Hepatocyte (in vitro differentiated cells): Measurements from ENCODE around the gene FERMT3. TPM values are rescaled to one million over a fixed set of nuclear protein-coding genes. Genes with fewer than 3 reads are reported as not detected.

Experiments used
- DNase-seq: peaks from one replicate; pipeline ENCODE4 v3.0.0-alpha.2; 2016; ENCODE audit warnings: low spot score
- H2AFZ ChIP-seq: fragments of 200-600 bp; sonication (generic); 2 replicates; pipeline ENCODE4 v1.6.0; 2016; ENCODE audit warnings: antibody characterized with exemption, mild to moderate bottlenecking
- H3K27ac ChIP-seq: fragments of 200-600 bp; sonication (generic); 2 replicates; pipeline ENCODE4 v1.5.1; 2016; ENCODE audit warnings: mild to moderate bottlenecking
- H3K27me3 ChIP-seq: fragments of 200-600 bp; sonication (generic); 2 replicates; pipeline ENCODE4 v1.6.1; 2016
- H3K36me3 ChIP-seq: fragments of 200-600 bp; sonication (generic); replicated peaks from 2 replicates; pipeline ENCODE4 v1.5.1; 2016; ENCODE audit warnings: low read depth; ENCODE audit not compliant: insufficient read depth
- H3K4me1 ChIP-seq: fragments of 200-600 bp; sonication (generic); 2 replicates; pipeline ENCODE4 v1.5.1; 2016; ENCODE audit warnings: mild to moderate bottlenecking, moderate library complexity; ENCODE audit not compliant: insufficient read depth
- H3K4me2 ChIP-seq: fragments of 200-600 bp; sonication (generic); 2 replicates; pipeline ENCODE4 v1.6.0; 2016
- H3K4me3 ChIP-seq: fragments of 200-600 bp; sonication (generic); 2 replicates; pipeline ENCODE4 v1.5.1; 2016; ENCODE audit warnings: mild to moderate bottlenecking
- H3K79me2 ChIP-seq: fragments of 200-600 bp; sonication (generic); 2 replicates; pipeline ENCODE4 v1.6.0; 2017; ENCODE audit warnings: mild to moderate bottlenecking
- H3K9me2 ChIP-seq: fragments of 200-600 bp; sonication (generic); replicated peaks from 2 replicates; pipeline ENCODE4 v1.6.0; 2017; ENCODE audit warnings: mild to moderate bottlenecking; ENCODE audit not compliant: insufficient read depth
- H3K9me3 ChIP-seq: fragments of 200-600 bp; sonication (generic); 2 replicates; pipeline ENCODE4 v1.5.1; 2016; ENCODE audit warnings: low read depth, mild to moderate bottlenecking
- H4K20me1 ChIP-seq: fragments of 200-600 bp; sonication (generic); 2 replicates; pipeline ENCODE4 v1.6.0; 2016; ENCODE audit warnings: mild to moderate bottlenecking; ENCODE audit not compliant: insufficient read depth, poor library complexity, severe bottlenecking
- CTCF ChIP-seq: fragments of 200-600 bp; sonication (generic); IDR thresholded peaks from 2 replicates; pipeline ENCODE4 v1.5.1; 2016; ENCODE audit warnings: antibody characterized with exemption, mild to moderate bottlenecking; ENCODE audit not compliant: poor library complexity
- EZH2 ChIP-seq: fragments of 200-600 bp; sonication (generic); IDR thresholded peaks from 2 replicates; pipeline ENCODE4 v1.6.1; 2016; ENCODE audit warnings: antibody characterized with exemption, mild to moderate bottlenecking, borderline replicate concordance
- EZH2phosphoT487 ChIP-seq: fragments of 200-600 bp; sonication (generic); IDR thresholded peaks from one replicate; pipeline ENCODE4 v1.6.1; 2018; ENCODE audit warnings: antibody characterized with exemption, mild to moderate bottlenecking, low read depth, moderate library complexity; ENCODE audit not compliant: unreplicated experiment, severe bottlenecking
- WGBS: methylation state at CpG from one replicate; pipeline ENCODE4 v1.1.6; 2016; ENCODE audit warnings: low lambda C conversion rate; ENCODE audit errors: missing lambda C conversion rate; 5-methylcytosine and 5-hydroxymethylcytosine counted together
- polyA plus RNA-seq: library from polyadenylated mRNA; unstranded; fragments of >200 nt; fragmentation: Nextera tagmentation; extraction: Ambion mirVana; gene quantifications from 2 replicates; pipeline ENCODE4 v1.2.1, GENCODE V29; 2016
- total RNA-seq: library from RNA; depleted of rRNA; stranded (reverse); fragments of >200 nt; gene quantifications from 2 replicates; pipeline ENCODE4 v1.2.3, GENCODE V29; 2014

FERMT3 gene
- total and polyA plus RNA-seq, 2 experiments from 2014 or later = 1.6 TPM; not detected in 1

DNA sequence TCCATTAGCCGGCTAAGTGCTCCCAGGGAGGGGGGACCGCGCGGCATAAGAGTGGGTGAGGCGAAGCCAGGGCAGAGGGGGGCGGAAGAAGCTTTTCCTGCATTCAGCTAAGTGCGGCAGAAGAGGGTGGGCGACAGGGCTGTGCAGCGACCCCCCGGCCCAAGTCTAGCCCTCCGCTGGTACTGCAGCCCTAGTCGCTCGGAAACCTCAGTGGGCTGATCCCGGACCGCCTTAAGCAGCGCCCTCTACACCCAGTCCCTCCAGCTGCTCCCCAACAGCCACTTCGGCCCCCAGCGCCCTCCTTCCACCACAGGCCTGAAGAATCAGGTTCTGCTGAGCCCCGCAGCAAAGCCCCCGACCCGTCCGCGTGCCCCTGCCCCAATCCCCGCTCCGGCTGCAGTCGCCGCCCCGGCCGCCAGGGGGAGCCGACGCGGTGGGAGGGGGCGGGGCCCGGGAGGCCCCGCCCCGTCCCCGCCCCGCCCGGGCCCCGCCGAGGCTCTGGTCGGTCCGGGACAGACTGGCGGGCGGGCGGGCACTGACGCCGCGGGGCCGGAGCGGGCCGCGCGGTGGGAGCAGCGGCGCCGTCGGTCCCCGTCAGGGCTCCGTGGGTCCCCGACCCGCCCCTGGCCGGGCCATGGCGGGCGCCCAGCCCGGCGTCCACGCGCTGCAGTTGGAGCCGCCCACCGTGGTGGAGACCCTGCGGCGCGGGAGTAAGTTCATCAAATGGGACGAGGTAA is 44.7 kb downstream of the FERMT3 start, which contains the start of gene PLCB3:
TSS of gene PLCB3 (plus strand) at position 515 of the 737 bp plus-strand sequence. CDS start at position 635, 120 bp downstream.
- Histone ChIP-seq H2AFZ (peak within 1 kb of the TSS; percentile 74), H3K9me3 (no peaks in the 10 kb centered on the region), H3K9me2 (no peaks in the 10 kb centered on the region), H3K27ac (peak within 1 kb of the TSS; percentile 69), H3K79me2 (peaks cover 18% of the 10 kb centered on the region), H3K4me2 (peak within 1 kb of the TSS; percentile 99), H3K27me3 (no peaks in the 10 kb centered on the region), H3K36me3 (no peaks in the 10 kb centered on the region), H3K4me1 (peaks cover 21% of the 10 kb centered on the region), H4K20me1 (peaks cover 5% of the 10 kb centered on the region), H3K4me3 (peak within 1 kb of the TSS; percentile 82)
- no CpG with 5 or more reads among the region's 75 CpGs for WGBS
- DNase-seq = peak; percentile 87
- TF ChIP-seq EZH2 (no peak), CTCF (peak; percentile 81)

DNA sequence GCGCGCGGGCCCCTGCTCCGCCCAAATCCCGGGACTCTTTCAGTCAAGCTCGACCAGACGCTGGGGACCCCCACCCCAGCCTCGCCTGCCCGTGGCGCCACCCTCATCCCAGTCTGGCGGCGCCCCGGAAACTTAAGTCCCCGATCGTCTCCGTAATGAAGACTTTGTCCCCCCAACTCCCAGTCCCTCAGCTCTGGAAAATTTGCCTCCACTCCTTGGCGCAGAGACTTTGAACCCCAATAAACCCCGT is 45.2 kb downstream of the FERMT3 start:
- Histone ChIP-seq H3K27me3 (no peaks in the 10 kb centered on the region), H4K20me1 (peaks cover 5% of the 10 kb centered on the region), H3K4me2 (peak overlapping the region; percentile 99), H3K4me3 (peak overlapping the region; percentile 82), H2AFZ (peak overlapping the region; percentile 74), H3K27ac (peak overlapping the region; percentile 69), H3K79me2 (peaks cover 16% of the 10 kb centered on the region), H3K9me3 (no peaks in the 10 kb centered on the region), H3K4me1 (peaks cover 21% of the 10 kb centered on the region), H3K36me3 (no peaks in the 10 kb centered on the region), H3K9me2 (no peaks in the 10 kb centered on the region)
- TF ChIP-seq EZH2 (no peak), CTCF (no peak), EZH2phosphoT487 (no peak)
- WGBS = 1% methylated on average over 17 of the region's 18 CpGs
- DNase-seq = no peak

GRCh38 chr11:64252003-64252872 is 45.7 kb downstream of the FERMT3 start:
- no peaks in the 10 kb centered on the region for H3K9me2 ChIP-seq
- H3K27me3 ChIP-seq = no peaks in the 10 kb centered on the region
- peak overlapping the region; percentile 74 for H2AFZ ChIP-seq
- peak overlapping the region; percentile 99 for H3K4me2 ChIP-seq
- peak overlapping the region; percentile 69 for H3K27ac ChIP-seq
- H3K9me3 ChIP-seq = no peaks in the 10 kb centered on the region
- H3K79me2 ChIP-seq = peaks cover 16% of the 10 kb centered on the region
- H3K4me3 ChIP-seq = peak overlapping the region; percentile 82
- no peaks in the 10 kb centered on the region for H3K36me3 ChIP-seq
- 10% methylated on average over 17 of the region's 23 CpGs for WGBS
- peaks cover 21% of the 10 kb centered on the region for H3K4me1 ChIP-seq
- DNase-seq = peak; percentile 75
- TF ChIP-seq CTCF = peak; percentile 34
- TF ChIP-seq EZH2phosphoT487 = no peak
- peaks cover 5% of the 10 kb centered on the region for H4K20me1 ChIP-seq
